Dermis blood vessel endothelial cell (primary cell): ENCODE measurements around the gene CPNE9. TPM values are rescaled to one million over a fixed set of nuclear protein-coding genes. Genes with fewer than 3 reads are reported as not detected.

Source experiments
- DNase-seq: peaks from one replicate; pipeline ENCODE4 v3.0.0; 2010
- total RNA-seq: library from RNA; depleted of rRNA; stranded (reverse); fragments of >200 nt; gene quantifications from 2 replicates; pipeline ENCODE4 v1.2.3, GENCODE V29; 2014

Gene CPNE9
- total RNA-seq, 1 donor from 2014 or later, result not detected

GRCh38 chr3:9716801-9717555 lies 13.3 kb downstream of the CPNE9 start:
- DNase-seq, result no peak

DNA sequence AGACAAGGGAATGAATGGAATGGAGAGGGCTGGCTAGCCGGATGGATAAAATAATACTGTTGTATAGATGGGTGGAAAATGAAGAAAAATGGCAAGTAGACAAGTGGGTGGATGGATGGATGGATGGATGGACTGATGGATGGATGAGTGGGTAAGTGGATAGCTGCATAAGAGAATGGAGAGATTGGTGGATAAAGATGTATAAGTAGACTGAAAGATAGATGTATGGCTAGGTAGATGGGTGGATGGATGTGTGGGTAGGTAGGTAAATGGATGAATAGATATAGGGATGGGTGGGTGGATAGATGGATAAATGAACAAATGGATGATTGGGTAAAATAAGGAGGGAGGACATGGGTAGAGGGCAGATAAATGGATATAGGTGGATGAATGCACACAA lies 13.9 kb downstream of the CPNE9 start:
- DNase-seq, result no peak

- DNase-seq, result no peak
Observed at GRCh38 chr3:9718118-9718517, 14.5 kb downstream of the CPNE9 start.

GRCh38 chr3:9721015-9721699 lies 17.5 kb downstream of the CPNE9 start:
- no peak for DNase-seq

DNA sequence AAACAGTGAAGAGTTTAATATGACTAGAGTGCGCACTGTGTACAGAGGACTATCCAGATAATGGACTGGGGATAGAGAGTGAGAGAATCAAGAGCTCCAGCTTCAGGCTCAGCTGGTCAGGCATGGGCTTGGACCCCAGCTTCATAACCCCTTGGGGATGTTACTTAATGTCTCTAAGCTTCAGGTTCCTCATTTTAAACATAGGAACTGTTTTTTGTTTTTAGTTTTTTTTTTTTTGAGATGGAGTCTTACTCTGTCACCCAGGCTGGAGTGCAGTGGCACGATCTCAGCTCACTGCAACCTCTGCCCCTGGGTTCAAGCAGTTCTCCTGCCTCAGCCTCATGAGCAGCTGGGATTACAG lies 18.0 kb downstream of the CPNE9 start:
- DNase-seq, result no peak

- no peak for DNase-seq
Observed at GRCh38 chr3:9725775-9726515, 22.3 kb downstream of the CPNE9 start.

DNA sequence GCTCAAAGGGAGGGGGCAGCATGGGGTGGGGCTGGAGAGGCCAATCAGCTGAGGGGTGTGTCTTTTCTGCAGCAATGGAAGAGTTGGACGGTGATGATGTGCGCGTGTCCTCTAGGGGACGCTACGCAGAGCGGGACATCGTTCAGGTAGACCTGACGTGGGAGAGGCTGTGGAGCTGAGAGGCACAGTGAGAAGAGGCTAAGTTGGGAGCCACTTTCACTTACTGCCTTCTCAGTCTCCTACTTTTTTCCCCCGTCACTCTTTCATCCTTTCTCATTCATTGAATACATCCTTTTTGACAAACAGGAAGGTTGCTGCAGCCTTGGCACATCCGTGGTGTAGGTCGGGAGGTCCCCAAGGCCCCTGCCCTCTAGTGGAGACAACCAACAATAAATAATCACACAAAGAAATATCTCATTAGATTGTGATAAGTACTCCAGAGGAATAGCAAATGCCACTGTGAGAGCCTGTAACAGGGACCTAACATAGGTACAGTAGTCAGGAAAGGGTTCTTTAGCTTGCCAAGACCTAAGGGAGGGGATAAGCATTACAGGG lies 23.5 kb downstream of the CPNE9 start:
- DNase-seq, result peak; percentile 33

DNA sequence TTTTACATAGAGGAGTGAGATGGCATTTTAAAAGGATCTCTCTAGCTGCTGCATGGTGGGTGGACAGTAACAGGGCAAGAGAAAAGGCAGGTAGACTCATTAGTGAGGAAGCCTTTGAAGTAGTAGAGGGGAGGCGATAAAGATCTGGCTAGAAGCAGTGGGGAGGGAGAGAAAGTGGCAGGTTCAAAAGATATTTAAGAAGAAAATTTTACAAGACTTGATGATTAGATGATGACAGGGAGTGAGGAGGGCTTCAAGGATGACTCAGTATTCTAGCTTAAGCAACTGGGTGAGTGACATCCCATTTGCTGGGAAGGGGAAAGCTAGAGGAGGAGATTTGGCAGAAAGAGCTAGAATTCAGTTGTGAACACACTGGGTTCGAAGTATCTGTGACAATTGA lies 24.1 kb downstream of the CPNE9 start:
- DNase-seq, result no peak

- no peak for DNase-seq
Observed at GRCh38 chr3:9729419-9729818, 25.8 kb downstream of the CPNE9 start.

DNA sequence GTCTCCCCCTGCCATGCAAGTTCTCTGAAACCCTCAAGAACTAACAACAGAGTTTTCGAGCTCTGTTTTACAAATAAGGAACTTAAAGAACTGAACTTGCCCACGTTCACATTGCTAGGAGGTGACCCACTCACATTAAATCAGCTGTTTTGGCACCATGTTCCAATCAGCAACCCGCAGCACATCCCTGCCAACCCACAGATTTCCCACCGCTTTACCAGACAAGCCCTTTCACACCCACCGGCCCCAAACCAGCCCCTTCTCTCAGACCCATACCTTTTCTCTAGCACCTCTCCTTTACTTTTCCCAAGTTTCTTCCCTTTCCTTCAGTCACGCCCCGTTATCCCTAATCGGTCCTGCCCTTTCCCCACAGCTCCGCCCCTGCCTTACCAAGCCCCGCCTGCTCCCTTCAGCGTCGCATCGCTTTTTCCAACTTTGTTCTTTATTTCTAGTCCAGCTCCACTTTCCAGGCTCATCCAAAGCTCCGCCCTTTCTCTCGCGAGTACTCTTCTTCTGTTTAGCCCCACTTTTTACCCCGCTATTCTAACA lies 27.1 kb downstream of the CPNE9 start:
- DNase-seq, result no peak

DNA sequence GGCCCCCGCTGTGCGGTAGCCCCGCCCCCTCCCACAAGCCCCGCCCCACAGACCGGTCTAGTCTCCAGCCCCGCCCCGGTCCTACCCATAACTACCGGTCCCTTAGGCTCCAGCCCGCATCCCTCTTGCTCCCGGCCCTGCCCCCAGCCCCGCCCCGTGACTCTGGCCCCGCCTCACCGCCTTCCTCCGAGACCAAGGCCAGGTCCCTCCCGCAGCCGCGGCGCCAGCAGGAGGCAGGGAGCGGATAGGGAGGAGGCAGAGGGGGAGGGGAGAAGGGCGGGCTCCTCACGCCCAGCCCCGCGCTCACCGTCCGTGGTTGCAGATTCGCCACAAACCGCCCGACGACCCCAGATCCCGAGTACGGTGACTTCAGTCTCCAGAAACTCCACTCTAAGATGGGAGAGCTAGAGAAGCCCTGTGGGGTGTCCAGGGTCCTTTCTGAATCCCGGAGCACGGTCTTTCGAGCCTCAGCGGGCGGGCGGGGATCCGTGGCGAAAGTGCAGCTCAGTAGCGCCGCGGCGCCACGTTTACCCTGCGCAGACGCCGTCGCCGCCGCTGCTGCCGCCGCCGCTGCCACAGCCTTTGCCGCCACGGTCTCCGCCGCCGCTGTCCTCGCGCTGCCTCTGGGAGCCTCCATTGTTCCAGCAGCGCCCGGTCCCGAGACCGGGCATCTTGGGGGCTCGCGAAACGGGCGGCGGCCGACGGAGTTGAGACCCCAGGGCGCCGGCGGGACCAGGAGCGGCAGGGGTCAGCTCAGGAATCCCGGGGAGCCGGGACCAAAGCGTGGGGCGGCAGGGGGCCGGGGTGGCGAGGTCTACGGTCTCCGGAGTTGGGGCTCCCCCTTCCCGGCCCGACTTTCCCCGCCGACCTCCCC lies 27.8 kb downstream of the CPNE9 start, which contains the start of gene BRPF1:
TSS of gene BRPF1 (plus strand) at position 530 of the 874 bp plus-strand sequence. CDS start 2,406 bp downstream, outside the sequence.
- DNase-seq, result peak; percentile 100

DNA sequence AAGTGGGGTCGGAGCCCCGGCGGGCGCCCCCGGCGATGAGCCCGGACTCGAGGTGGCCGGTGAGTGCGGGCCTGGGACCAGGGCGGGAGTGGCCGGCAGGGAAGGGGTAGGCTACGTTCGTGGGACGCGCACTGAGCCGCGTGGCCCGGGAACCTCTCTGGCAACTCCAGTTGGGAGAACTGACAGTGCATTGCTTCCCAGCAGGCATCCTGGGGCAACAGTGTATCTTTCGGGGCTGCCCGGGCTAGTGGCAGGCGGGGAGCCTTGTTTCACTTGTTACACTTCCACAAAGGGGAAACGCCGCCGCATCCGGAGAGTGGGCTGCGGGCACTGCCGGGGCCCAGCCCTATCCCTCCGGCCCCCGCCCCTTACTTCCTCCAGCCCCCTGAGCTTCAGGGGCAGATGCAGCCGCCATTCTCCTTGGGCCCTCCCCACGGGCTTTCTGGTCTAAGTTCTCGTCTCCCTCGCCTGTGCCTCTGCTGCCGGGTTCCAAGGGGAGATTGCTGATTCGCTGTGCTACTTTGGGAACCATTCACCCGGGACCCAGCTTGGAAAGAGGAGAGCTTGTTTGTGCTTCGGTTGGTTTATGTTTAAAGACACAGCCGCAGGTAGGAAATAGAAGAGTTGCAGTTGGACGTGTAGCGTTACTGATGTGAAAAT lies 28.6 kb downstream of the CPNE9 start:
- DNase-seq, result peak; percentile 47

DNA sequence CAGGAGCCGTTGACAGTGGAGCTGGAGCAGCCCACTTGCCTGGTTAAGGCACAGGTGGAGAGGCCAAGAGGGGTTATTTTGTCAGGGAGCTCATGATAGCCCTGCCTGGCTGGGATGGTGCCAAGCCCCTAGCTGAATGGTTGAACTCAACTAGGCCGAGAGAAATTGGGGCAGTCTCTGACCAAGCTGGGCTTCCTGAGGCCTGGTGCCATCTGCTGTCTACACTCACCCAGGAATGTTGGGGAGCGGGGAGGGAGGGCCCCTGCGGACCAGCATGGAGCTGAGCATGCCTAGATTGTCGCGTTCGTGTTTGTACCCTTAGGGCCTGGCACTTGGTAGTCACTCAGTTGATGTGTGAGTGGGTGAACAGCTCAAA lies 29.1 kb downstream of the CPNE9 start:
- DNase-seq, result peak; percentile 30

GRCh38 chr3:9736831-9737230 lies 33.2 kb downstream of the CPNE9 start:
- DNase-seq, result no peak

DNA sequence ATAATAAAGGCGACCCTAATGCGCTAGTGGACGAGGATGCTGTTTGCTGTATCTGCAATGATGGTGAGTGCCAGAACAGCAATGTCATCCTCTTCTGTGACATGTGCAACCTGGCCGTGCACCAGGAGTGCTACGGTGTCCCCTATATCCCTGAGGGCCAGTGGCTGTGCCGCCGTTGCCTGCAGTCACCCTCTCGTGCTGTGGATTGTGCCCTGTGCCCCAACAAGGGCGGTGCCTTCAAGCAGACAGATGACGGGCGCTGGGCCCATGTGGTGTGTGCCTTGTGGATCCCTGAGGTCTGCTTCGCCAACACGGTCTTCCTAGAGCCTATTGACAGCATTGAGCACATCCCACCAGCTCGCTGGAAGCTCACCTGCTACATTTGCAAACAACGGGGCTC lies 35.5 kb downstream of the CPNE9 start:
- no peak for DNase-seq

DNA sequence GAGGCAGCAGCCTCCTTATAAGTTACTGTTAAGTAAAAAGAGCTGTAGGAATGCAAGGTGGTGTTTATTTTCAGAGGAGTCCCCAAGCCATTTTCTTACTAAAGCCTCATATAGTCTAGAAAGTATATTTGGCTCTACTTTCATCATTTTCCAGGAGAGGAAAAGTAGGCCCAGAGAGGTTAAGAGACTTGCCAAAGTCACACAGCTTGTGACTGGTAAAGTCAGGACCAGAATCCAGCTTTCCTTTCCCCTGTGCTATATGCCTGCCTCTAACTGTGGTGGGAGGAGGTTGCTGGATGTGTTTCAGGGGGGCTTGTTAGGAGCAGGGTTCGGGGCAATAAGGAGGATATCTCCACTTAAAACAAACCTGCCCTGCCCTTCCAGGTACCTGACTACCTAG lies 38.9 kb downstream of the CPNE9 start:
- DNase-seq, result no peak

DNA sequence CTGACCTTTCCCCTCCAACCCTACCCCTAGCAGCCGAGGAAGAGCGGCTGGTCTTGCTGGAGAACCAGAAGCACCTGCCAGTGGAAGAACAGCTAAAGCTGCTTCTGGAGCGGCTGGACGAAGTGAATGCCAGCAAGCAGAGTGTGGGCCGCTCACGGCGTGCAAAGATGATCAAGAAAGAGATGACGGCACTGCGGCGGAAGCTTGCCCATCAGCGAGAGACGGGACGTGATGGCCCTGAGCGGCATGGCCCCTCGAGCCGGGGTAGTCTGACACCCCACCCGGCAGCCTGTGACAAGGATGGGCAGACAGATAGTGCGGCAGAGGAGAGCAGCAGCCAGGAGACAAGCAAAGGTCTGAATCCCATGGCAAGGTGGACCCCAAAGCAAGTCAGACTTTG lies 39.9 kb downstream of the CPNE9 start:
- no peak for DNase-seq

GRCh38 chr3:9744162-9744561 lies 40.5 kb downstream of the CPNE9 start:
- no peak for DNase-seq

DNA sequence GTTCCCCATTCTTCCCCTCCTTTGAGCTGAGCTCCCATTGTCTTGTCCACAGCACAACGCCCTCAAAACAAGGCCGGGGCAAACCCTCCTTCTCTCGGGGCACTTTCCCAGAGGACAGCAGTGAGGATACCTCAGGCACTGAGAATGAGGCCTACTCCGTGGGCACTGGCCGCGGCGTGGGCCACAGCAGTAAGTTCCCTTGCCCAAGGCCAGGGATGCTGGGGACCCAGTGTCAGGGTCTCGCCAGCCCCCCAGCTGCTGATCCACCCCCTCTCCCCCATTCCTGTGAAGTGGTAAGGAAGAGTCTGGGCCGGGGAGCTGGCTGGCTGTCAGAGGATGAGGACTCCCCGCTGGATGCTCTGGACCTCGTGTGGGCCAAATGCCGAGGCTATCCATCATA lies 41.9 kb downstream of the CPNE9 start:
- no peak for DNase-seq

- peak; percentile 83 for DNase-seq
Observed at GRCh38 chr3:9746330-9746729, 42.7 kb downstream of the CPNE9 start.

DNA sequence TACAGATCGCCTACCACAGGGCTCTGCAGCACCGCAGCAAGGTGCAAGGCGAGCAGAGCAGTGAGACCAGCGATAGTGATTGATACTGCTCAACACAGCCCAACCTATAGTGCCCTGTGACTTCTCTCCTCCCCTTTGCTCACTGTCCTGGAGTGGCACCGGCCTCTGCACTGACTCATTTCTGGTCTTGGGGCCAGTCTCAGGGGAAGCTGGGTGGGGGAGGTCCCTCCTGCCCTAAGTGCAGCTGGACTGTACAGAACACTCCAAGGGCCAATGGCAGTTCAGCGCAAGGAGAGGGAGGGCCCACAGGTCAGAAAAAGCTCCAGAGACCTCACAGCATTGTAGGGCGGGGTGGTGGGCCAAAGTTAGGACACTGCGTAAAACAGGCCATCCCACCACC lies 43.6 kb downstream of the CPNE9 start:
- DNase-seq, result peak; percentile 77
